Skeletal muscle tissue (tissue), 4 donors: ENCODE data around the gene ACAP2. TPM values are rescaled to one million over a fixed set of nuclear protein-coding genes. Genes with fewer than 3 reads are reported as not detected.

ENCODE experiments used
- H3K27ac ChIP-seq: one replicate; pipeline ENCODE4 v1.7.0; 2013; ENCODE audit warnings: mild to moderate bottlenecking, low read depth, low read length, inconsistent platforms
- H3K27me3 ChIP-seq, 3 donors: one replicate each; pipeline ENCODE4 v1.7.0; 2013; ENCODE audit warnings: low read length in 3 of 3; ENCODE audit not compliant: control insufficient read depth in 3 of 3, insufficient read depth in 3 of 3
- H3K36me3 ChIP-seq, 3 donors: one replicate each; pipeline ENCODE4 v1.7.0; 2013; ENCODE audit warnings: low read length in 3 of 3; ENCODE audit not compliant: control insufficient read depth in 3 of 3, insufficient read depth in 3 of 3
- H3K4me1 ChIP-seq, 3 donors: one replicate each; pipeline ENCODE4 v1.7.0; 2013; ENCODE audit warnings: low read length in 3 of 3, mild to moderate bottlenecking in 3 of 3; ENCODE audit not compliant: control insufficient read depth in 3 of 3, insufficient read depth in 3 of 3
- H3K4me3 ChIP-seq, 3 donors: one replicate each; pipeline ENCODE4 v1.7.0; 2013; ENCODE audit warnings: low read length in 3 of 3
- H3K9ac ChIP-seq, 3 donors: one replicate each; pipeline ENCODE4 v1.7.0; 2013; ENCODE audit warnings: low read length in 3 of 3, mild to moderate bottlenecking in 3 of 3, moderate library complexity in 2 of 3, low read depth in 1 of 3
- H3K9me3 ChIP-seq, 3 donors: one replicate each; pipeline ENCODE4 v1.7.0; 2013; ENCODE audit warnings: low read length in 3 of 3; ENCODE audit not compliant: control insufficient read depth in 3 of 3
- total RNA-seq: library from RNA; depleted of rRNA; stranded (reverse); fragments of >200 nt; gene quantifications from one replicate; pipeline ENCODE4 v1.2.3, GENCODE V29; 2014
- donor health status: Osteomylitis.

ACAP2 gene
- total RNA-seq, 1 donor from 2014 or later, result 52.7 TPM

DNA sequence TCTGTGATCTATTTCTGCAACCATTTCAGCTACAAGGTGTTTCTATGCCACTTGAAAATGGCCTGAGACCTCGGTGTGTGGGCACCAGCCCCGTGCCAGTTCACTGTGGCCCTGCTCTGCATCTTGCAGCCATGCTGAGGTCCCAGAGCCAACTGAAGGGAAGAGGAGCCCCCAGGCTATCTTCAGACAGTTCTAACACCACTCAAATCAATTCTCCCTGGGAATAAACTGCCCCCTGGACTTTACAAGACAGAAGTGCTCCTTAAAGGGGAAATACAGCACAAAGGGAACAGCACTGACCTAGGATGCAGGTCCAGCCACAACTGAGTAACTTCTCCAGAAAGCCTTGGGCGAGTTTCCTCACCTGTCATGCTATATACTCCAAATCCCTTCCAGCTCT is 175.7 kb downstream of the ACAP2 start:
- Histone ChIP-seq H3K27ac (no peak overlapping the region), H3K36me3 (peaks cover 0 to 6% (median 2%) of the 10 kb centered on the region in 3 donors), H3K4me3 (no peak overlapping the region), H3K9ac (no peak overlapping the region), H3K4me1 (peaks cover 14 to 22% (median 22%) of the 10 kb centered on the region in 3 donors), H3K9me3 (no peaks in the 10 kb centered on the region), H3K27me3 (no peaks in the 10 kb centered on the region)

DNA sequence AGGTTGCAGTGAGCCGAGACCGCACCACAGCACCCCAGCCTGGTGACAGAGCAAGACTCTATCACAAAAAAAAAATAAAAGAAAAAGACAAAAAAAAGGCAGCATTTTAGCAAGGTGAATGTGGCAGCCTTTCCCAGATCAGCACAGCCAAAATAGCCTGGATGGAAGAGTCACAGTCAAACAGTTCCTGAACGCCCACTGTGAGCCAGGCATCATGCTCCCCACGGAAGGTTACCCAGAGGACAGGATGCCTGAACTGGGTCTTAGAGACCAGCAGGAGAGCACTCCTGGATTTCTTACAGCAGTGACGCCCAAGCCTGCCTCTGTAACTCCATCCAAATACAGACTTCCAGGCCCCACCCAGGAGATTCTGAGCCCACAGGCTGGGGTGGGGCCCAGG is 176.4 kb downstream of the ACAP2 start:
- H3K36me3 ChIP-seq, result peaks cover 0 to 6% (median 2%) of the 10 kb centered on the region in 3 donors
- no peak overlapping the region for H3K27ac ChIP-seq
- H3K9ac ChIP-seq, result no peak overlapping the region

GRCh38 chr3:195265363-195265976 is 177.3 kb downstream of the ACAP2 start:
- no peaks in the 10 kb centered on the region for H3K9me3 ChIP-seq
- no peak overlapping the region for H3K4me3 ChIP-seq
- peaks cover 0 to 6% (median 2%) of the 10 kb centered on the region in 3 donors for H3K36me3 ChIP-seq
- no peaks in the 10 kb centered on the region for H3K27me3 ChIP-seq
- H3K4me1 ChIP-seq, result peaks cover 16 to 22% (median 20%) of the 10 kb centered on the region in 3 donors
- H3K27ac ChIP-seq, result no peak overlapping the region
- no peak overlapping the region for H3K9ac ChIP-seq

More for the DNA sequence above, 176.4 kb downstream of the ACAP2 start:
- Histone ChIP-seq H3K9me3 (no peaks in the 10 kb centered on the region), H3K27me3 (no peaks in the 10 kb centered on the region), H3K4me1 (peaks cover 14 to 21% (median 20%) of the 10 kb centered on the region in 3 donors), H3K4me3 (no peak overlapping the region)

GRCh38 chr3:195263925-195264600 is 178.8 kb downstream of the ACAP2 start:
- no peaks in the 10 kb centered on the region for H3K27me3 ChIP-seq
- H3K4me1 ChIP-seq, result peaks cover 13 to 17% (median 13%) of the 10 kb centered on the region in 3 donors
- peaks cover 0 to 6% (median 2%) of the 10 kb centered on the region in 3 donors for H3K36me3 ChIP-seq
- no peak overlapping the region for H3K4me3 ChIP-seq
- no peak overlapping the region for H3K9ac ChIP-seq
- no peak overlapping the region for H3K27ac ChIP-seq
- no peaks in the 10 kb centered on the region for H3K9me3 ChIP-seq

DNA sequence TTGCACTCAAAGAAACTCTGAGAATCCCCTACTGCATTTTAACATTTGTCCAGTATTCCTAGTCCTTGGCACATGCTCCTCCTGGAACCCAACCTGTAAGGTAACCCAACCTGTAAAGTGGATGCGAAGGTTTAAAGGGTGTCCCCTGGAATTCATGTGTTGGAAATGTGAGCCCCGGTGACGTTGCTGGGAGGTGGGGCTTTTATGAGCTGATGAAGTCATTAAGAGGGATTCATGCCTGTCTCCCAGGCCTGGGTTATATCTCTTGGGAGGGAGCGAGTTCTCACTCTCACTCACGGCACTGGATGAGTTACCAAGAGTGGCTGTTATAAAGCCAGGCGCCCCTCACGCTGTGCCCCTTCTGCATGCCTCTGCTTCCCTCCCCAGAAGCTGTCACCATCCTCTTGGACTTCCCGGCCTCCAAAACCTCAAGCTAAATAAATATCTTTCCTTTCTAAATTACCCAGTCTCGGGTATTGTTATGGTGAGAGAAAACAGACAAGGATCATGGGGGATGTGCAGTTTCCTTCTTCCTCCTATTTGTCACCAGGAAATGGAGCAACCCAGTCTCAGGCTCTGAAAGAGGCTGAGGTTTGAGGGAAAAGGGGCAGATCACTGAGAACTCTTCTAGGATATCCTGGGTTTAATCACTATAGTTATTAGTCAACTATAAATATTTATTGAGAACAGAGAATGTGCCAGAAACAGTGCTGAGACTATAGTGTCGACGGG is 179.5 kb downstream of the ACAP2 start:
- peaks cover 0 to 6% (median 2%) of the 10 kb centered on the region in 3 donors for H3K36me3 ChIP-seq
- H3K27me3 ChIP-seq, result no peaks in the 10 kb centered on the region
- peaks cover 16 to 20% (median 19%) of the 10 kb centered on the region in 3 donors for H3K4me1 ChIP-seq
- no peak overlapping the region for H3K9ac ChIP-seq
- no peak overlapping the region for H3K27ac ChIP-seq
- H3K4me3 ChIP-seq, result no peak overlapping the region
- no peaks in the 10 kb centered on the region for H3K9me3 ChIP-seq

- Histone ChIP-seq H3K27me3 (no peaks in the 10 kb centered on the region), H3K4me3 (no peak overlapping the region)
Observed at GRCh38 chr3:195261925-195262324, 180.9 kb downstream of the ACAP2 start.

GRCh38 chr3:195260280-195260905 is 182.4 kb downstream of the ACAP2 start:
- no peaks in the 10 kb centered on the region for H3K9me3 ChIP-seq
- peak overlapping the region in 2 of 3 donors; percentile 69 to 85 for H3K9ac ChIP-seq
- H3K27ac ChIP-seq, result peak overlapping the region; percentile 33
- no peaks in the 10 kb centered on the region for H3K27me3 ChIP-seq
- H3K36me3 ChIP-seq, result peaks cover 0 to 3% (median under 1%) of the 10 kb centered on the region in 3 donors
- H3K4me3 ChIP-seq, result peak overlapping the region; percentile 60 to 81 (median 73)
- H3K4me1 ChIP-seq, result peaks cover 20 to 23% (median 20%) of the 10 kb centered on the region in 3 donors

More at GRCh38 chr3:195261925-195262324, 180.9 kb downstream of the ACAP2 start:
- Histone ChIP-seq H3K27ac (no peak overlapping the region), H3K4me1 (peaks cover 20 to 23% (median 20%) of the 10 kb centered on the region in 3 donors), H3K36me3 (peaks cover 0 to 2% (median 2%) of the 10 kb centered on the region in 3 donors), H3K9me3 (no peaks in the 10 kb centered on the region), H3K9ac (no peak overlapping the region)

DNA sequence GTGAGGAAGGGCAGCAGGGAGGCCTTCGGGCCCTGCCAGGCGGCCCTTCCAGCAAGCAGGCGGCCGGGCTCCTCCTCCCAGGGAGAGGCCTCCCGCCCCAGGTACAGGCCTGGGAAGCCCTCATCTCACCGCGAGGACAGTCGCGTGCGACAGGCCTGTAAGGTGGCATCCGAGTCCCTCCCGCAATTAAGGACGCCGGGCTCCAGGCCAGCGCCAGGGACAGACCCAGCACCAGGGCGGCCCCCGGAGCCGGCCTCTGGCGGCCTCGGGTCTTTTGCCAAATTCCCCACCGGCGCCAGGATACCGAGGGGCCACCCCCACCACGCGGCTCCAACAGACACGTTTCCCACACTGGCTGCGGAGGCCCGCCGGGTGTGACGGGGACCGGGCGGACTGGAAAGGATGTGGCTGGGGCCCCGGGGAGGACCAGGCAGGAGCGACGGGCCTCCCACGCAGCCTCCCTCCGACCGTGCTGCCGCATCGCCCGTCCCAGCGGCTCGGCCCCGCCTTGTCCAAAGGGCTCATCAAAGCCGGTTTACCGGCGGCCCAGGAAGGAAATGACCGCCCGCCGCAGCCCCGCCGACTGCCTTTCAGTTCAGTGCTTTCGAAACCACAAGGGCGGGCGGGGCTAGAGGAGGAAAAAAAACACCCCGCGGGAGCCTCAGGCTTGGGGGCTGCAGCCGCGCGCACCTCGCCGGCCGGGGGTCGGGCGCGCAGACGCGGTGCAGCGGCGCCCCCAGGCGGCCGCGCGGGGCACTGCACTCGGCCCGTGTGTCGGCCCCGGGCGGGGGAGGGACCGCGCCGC is 183.1 kb downstream of the ACAP2 start:
- H3K36me3 ChIP-seq, result peaks cover 0 to 2% (median 0%) of the 10 kb centered on the region in 3 donors
- peak overlapping the region; percentile 69 to 81 (median 74) for H3K4me3 ChIP-seq
- no peaks in the 10 kb centered on the region for H3K9me3 ChIP-seq
- peak overlapping the region; percentile 84 for H3K27ac ChIP-seq
- no peaks in the 10 kb centered on the region for H3K27me3 ChIP-seq
- H3K9ac ChIP-seq, result peak overlapping the region; percentile 80 to 85 (median 81)
- peaks cover 20 to 23% (median 20%) of the 10 kb centered on the region in 3 donors for H3K4me1 ChIP-seq

- Histone ChIP-seq H3K27ac (peak overlapping the region; percentile 84), H3K4me1 (peaks cover 21 to 23% (median 22%) of the 10 kb centered on the region in 3 donors), H3K9ac (peak overlapping the region; percentile 80 to 85 (median 81)), H3K9me3 (no peaks in the 10 kb centered on the region), H3K27me3 (no peaks in the 10 kb centered on the region), H3K4me3 (peak overlapping the region; percentile 69 to 81 (median 74)), H3K36me3 (peaks cover 0 to 2% (median 0%) of the 10 kb centered on the region in 3 donors)
Observed at GRCh38 chr3:195259154-195259474, 183.7 kb downstream of the ACAP2 start.
